Right renal cortex interstitium (tissue), 3 donors: ENCODE measurements around the gene PREX1. TPM values are rescaled to one million over a fixed set of nuclear protein-coding genes. Genes with fewer than 3 reads are reported as not detected.
A peak's percentile ranks its signal among the peaks of the same experiment; 100 is the strongest.

Experiments
- DNase-seq, 3 donors: peaks; one replicate each; pipeline ENCODE4 v3.0.0-alpha.2; 2013; ENCODE audit warnings: low read depth in 3 of 3, low spot score in 2 of 3
- polyA plus RNA-seq, 3 donors: library from polyadenylated mRNA; unstranded; fragments of 120-200 nt; gene quantifications; one replicate each; pipeline ENCODE4 v1.2.1, GENCODE V29; 2013; ENCODE audit not compliant: insufficient read length in 3 of 3

The PREX1 gene
- polyA plus RNA-seq, 3 donors = 12.8 to 15.3 (median 13.9) TPM

DNA sequence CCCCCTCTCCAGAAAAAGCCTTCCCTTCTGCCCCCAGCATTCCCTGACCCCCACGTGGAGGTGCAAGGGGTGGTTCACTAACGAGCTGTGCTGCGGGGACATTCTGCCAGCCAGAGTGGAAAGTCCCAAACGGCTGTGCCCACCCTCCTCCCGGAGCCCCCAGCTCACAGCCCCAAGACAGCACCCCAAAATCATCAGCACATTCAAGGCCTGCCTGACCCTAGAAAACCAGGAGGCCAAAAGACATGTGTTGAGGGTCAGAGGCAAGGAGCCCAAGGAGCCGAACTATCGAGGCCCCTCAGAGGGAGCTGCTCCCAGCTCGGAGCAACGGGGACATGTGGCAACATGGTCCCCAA is 197.9 kb downstream of the PREX1 start:
- DNase-seq = no peak

- DNase-seq = no peak
Observed at GRCh38 chr20:48629069-48629959, 198.5 kb downstream of the PREX1 start.

- DNase-seq = no peak
Observed at GRCh38 chr20:48627737-48628128, 200.1 kb downstream of the PREX1 start.

DNA sequence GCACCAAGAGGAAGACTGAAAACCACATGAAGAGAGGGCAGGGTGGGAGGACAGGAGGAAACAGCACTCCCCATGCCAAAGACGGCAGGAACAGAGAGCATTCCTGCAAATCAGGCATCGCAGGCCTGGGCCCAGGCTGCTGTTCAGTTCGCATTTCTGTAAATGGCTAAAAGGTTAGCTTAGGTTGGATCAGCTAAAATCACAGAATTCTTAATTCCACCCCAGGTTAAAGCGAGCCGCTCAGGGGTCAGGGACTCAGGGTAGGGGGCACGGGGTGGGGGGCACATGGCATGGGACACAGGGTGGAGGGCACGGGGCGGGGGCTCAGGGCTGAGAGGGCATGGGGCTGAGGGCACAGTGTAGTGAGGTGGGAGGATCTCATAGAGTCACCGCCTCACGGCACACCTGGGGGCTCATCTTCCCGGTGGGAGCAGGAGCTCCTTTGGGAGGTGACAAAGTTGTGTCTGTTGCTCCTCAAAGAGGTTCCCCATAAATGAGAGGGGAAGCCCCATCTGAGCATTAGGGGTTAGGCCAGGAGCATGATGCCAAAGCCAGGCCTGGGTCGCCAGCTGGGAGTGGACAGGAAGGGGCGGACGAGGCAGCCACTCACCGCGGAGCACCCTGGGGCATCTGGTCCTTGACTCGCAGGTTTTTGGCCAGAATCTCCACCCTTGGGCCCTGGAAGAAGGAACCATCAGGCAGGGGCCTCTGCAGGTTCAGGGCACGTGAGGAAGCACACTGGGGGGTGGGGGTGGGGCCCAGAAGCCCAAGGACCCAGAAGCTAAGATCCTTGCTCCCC is 200.7 kb downstream of the PREX1 start:
- DNase-seq = no peak

GRCh38 chr20:48626226-48626937 is 201.4 kb downstream of the PREX1 start:
- DNase-seq = no peak

GRCh38 chr20:48625136-48625900 is 202.5 kb downstream of the PREX1 start:
- DNase-seq = no peak

GRCh38 chr20:48624315-48625020 is 203.3 kb downstream of the PREX1 start:
- no peak for DNase-seq

DNA sequence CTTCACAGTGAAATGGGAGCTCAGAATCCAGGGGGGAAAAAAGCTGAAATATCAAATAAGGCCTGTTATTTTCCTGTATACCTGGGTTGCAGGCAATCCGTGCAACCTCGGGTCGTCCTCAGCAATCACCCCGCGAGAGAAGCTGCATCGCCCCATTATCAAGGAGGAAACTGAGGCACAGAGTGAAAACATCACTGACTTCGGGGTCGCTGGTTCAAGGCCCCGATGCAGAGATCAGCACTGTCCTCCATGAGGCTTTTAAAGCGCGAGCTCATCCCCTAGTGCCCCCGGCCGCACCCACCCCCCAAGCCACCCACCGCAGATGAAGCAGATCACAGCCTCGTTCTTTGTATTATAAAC is 203.9 kb downstream of the PREX1 start:
- no peak for DNase-seq

GRCh38 chr20:48623176-48623905 is 204.5 kb downstream of the PREX1 start:
- no peak for DNase-seq

- DNase-seq = no peak
Observed at GRCh38 chr20:48622421-48622820, 205.4 kb downstream of the PREX1 start.

- no peak for DNase-seq
Observed at GRCh38 chr20:48621376-48622078, 206.3 kb downstream of the PREX1 start.

GRCh38 chr20:48620507-48621375 is 207.1 kb downstream of the PREX1 start:
- DNase-seq = peak; percentile 73 to 77 (median 77)

- no peak for DNase-seq
Observed at GRCh38 chr20:48620154-48620506, 207.7 kb downstream of the PREX1 start.

DNA sequence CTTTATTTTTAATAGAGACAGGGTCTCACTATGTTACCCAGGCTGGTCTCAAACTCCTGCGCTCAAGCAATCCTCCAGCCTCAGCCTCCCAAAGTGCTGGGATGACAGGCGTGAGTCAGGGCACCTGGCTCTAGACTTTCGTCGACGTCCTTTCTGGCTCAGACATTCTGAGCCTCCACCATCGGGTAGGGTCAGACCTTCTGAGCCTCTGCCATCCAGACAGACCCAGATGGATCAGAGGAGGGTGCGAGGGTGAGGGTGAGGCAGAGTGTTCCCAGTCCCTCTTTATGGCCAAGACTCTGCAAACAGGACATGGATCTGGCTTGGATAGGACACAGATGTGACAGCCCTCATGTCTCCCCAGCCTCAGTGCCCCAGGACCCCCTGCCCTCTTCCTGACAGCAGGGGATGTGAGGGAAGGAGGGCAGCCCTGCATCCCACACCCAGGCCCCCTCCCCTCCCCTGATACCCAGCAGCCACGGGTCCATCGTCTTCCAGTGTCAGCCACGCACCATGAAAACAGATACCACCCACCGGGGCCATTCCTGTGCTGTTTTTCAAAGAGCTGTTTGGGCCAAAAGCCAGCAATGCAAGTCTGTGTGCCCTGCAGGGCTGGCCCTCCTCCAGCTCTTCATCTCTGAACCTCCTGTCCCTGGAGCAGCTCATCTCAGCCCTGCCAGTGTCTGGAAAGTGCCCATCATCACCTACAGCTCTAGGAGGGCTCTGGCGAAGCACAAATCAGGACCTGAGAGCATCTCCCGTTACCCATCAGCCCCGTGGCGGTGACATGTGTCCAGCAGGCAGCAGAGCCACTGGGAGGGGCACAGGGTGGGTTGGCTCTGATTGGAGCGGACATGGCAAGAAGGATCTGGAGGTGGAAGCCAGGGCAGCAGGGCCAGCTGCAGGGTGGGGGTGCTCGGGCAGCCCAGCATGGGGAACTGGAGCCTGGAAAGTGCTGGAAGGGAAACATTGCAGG is 208.4 kb downstream of the PREX1 start:
- DNase-seq = no peak

DNA sequence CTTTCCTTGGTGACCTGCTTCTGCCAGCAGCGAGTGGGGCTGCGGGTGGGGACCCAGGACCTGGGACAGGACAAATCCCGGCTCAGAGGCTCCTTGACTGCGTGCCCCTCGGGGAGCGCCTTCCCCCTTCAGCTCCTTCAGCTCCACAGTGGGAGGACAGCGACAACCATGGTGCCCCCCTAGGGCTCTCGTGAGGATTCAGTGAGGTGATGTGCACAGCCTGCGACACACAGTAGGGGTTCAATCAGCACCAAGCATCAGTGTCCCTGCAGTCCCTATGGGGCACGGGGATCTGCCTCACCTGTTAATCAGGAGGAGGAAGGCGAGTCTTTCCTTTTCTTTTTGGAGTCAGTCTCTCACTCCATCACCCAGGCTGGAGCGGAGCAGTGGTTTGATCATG is 209.2 kb downstream of the PREX1 start:
- DNase-seq = no peak

DNA sequence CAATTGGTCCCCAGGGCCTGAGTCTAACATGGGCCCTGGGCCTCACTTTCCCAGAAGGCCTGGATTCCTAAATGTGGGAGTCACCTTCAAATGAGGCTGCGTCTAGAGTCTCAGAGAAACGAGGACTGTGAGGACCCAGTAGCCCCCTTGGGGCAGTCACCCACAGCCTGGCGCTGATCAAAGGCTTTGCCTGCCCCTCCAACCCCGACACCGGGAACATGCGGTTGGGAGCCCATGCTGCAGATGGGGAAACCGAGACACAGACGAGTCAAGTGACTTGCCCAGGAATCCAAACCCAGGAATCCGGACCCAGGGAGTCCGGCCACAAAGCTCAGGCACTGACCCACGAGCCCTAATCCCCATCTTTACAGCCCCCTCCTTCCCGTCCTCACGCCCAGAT is 209.7 kb downstream of the PREX1 start:
- DNase-seq = no peak

DNA sequence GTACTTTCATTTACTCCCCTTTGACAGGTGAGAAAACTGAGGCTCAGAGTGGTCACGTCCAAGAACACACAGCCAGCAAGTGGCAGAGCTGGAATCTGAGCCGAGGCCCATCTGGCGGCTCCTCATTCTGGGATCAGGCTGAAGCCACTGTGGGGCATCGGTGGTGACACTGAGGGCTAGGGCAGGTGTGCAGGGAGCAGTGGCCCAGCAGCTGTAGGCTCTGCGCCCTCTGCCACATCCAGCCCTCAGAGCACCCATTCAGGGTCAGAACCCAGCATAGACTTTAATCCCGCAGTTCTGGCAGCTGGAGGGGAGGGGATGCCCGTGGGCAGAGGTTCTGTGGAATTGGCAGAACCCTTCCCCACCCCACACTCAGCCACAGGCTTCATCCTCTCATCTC is 210.3 kb downstream of the PREX1 start:
- DNase-seq = no peak
